Activated T-helper 2 cell treated with anti-CD3 and anti-CD28 coated beads, Interferon-gamma antibody, Interleukin-2, Interleukin-4, amounts not matched to agents 10 μg/mL and 5 μg/mL and 100 μg/mL, durations not matched to agents 14 hours and 24 hours and 36 hours (primary cell): ENCODE results near the gene PARD3B. TPM values are rescaled to one million over a fixed set of nuclear protein-coding genes. Genes with fewer than 3 reads are reported as not detected.

Experiments used
- DNase-seq: peaks from one replicate; pipeline ENCODE4 v3.0.0; 2021; ENCODE audit warnings: low spot score
- H3K27ac Mint-ChIP-seq: one replicate; pipeline ENCODE4 v1.8.0; 2021; ENCODE audit warnings: mixed read lengths
- H3K27me3 Mint-ChIP-seq: one replicate; pipeline ENCODE4 v1.8.0; 2021; ENCODE audit warnings: low read depth, mixed read lengths
- H3K36me3 Mint-ChIP-seq: one replicate; pipeline ENCODE4 v1.8.0; 2021; ENCODE audit warnings: low read depth, mixed read lengths
- H3K4me1 Mint-ChIP-seq: one replicate; pipeline ENCODE4 v1.8.0; 2021; ENCODE audit warnings: low read depth, mixed read lengths
- H3K4me3 Mint-ChIP-seq: one replicate; pipeline ENCODE4 v1.8.0; 2021; ENCODE audit warnings: low read depth, mild to moderate bottlenecking, moderate library complexity, mixed read lengths
- H3K9me3 Mint-ChIP-seq: one replicate; pipeline ENCODE4 v1.8.0; 2021; ENCODE audit warnings: mixed read lengths
- intact Hi-C: fragments of 100-400 bp; cut with micrococcal nuclease; formaldehyde crosslinking; loops from one replicate; pipeline ENCODE4 v1.15.1; 2023
- total RNA-seq: library from RNA; stranded (reverse); gene quantifications from 2 replicates; pipeline ENCODE4 v1.2.3, GENCODE V29; 2022

The PARD3B gene
- total RNA-seq, 1 donor from 2014 or later, result 0.39 TPM

GRCh38 chr2:205333351-205333750 lies 788.1 kb downstream of the PARD3B start:
- Mint-ChIP-seq H3K27me3 (peaks cover 6% of the 10 kb centered on the region), H3K9me3 (peaks cover 6% of the 10 kb centered on the region), H3K27ac (no peak overlapping the region), H3K36me3 (peaks cover 6% of the 10 kb centered on the region), H3K4me1 (no peaks in the 10 kb centered on the region), H3K4me3 (no peak overlapping the region)
- intact Hi-C loops, result no loop called here
- DNase-seq, result no peak

GRCh38 chr2:205337274-205337673 lies 792.0 kb downstream of the PARD3B start:
- no peak for DNase-seq
- Mint-ChIP-seq H3K9me3 (peaks cover 6% of the 10 kb centered on the region), H3K4me1 (no peaks in the 10 kb centered on the region)

GRCh38 chr2:205338156-205338555 lies 792.9 kb downstream of the PARD3B start:
- peaks cover 12% of the 10 kb centered on the region for H3K27me3 Mint-ChIP-seq

More at GRCh38 chr2:205337274-205337673, 792.0 kb downstream of the PARD3B start:
- H3K27me3 Mint-ChIP-seq, result peaks cover 11% of the 10 kb centered on the region
- peaks cover 6% of the 10 kb centered on the region for H3K36me3 Mint-ChIP-seq
- H3K4me3 Mint-ChIP-seq, result no peak overlapping the region
- H3K27ac Mint-ChIP-seq, result no peak overlapping the region
- intact Hi-C loops, result no loop called here

GRCh38 chr2:205343103-205343502 lies 797.8 kb downstream of the PARD3B start:
- no peak for DNase-seq
- intact Hi-C loops, result no loop called here
- peaks cover 21% of the 10 kb centered on the region for H3K27me3 Mint-ChIP-seq
- H3K36me3 Mint-ChIP-seq, result no peaks in the 10 kb centered on the region
- no peak overlapping the region for H3K27ac Mint-ChIP-seq
- no peak overlapping the region for H3K4me3 Mint-ChIP-seq
- no peaks in the 10 kb centered on the region for H3K4me1 Mint-ChIP-seq
- no peaks in the 10 kb centered on the region for H3K9me3 Mint-ChIP-seq

More at GRCh38 chr2:205338156-205338555, 792.9 kb downstream of the PARD3B start:
- H3K9me3 Mint-ChIP-seq, result peaks cover 6% of the 10 kb centered on the region
- no peak overlapping the region for H3K27ac Mint-ChIP-seq
- H3K36me3 Mint-ChIP-seq, result peaks cover 6% of the 10 kb centered on the region
- intact Hi-C loops, result no loop called here
- no peak overlapping the region for H3K4me3 Mint-ChIP-seq
- no peaks in the 10 kb centered on the region for H3K4me1 Mint-ChIP-seq
- DNase-seq, result no peak

- intact Hi-C loops, result no loop called here
- DNase-seq, result no peak
- Mint-ChIP-seq H3K9me3 (no peaks in the 10 kb centered on the region), H3K36me3 (no peaks in the 10 kb centered on the region), H3K27ac (no peak overlapping the region), H3K4me1 (no peaks in the 10 kb centered on the region), H3K27me3 (peaks cover 23% of the 10 kb centered on the region), H3K4me3 (no peak overlapping the region)
Observed at GRCh38 chr2:205346649-205347048, 801.4 kb downstream of the PARD3B start.

- intact Hi-C loops, result no loop called here
- Mint-ChIP-seq H3K27ac (no peak overlapping the region), H3K27me3 (peaks cover 17% of the 10 kb centered on the region), H3K4me1 (no peaks in the 10 kb centered on the region), H3K4me3 (no peak overlapping the region), H3K9me3 (no peaks in the 10 kb centered on the region), H3K36me3 (no peaks in the 10 kb centered on the region)
- DNase-seq, result no peak
Observed at GRCh38 chr2:205347899-205348298, 802.6 kb downstream of the PARD3B start.

- no peak overlapping the region for H3K27ac Mint-ChIP-seq
Observed at GRCh38 chr2:205352094-205352493, 806.8 kb downstream of the PARD3B start.

GRCh38 chr2:205352593-205352992 lies 807.3 kb downstream of the PARD3B start:
- intact Hi-C loops, result no loop called here
- Mint-ChIP-seq H3K4me1 (no peaks in the 10 kb centered on the region), H3K27ac (no peak overlapping the region), H3K36me3 (no peaks in the 10 kb centered on the region), H3K9me3 (no peaks in the 10 kb centered on the region), H3K4me3 (no peak overlapping the region), H3K27me3 (peaks cover 14% of the 10 kb centered on the region)
- DNase-seq, result no peak

More at GRCh38 chr2:205352094-205352493, 806.8 kb downstream of the PARD3B start:
- no peak overlapping the region for H3K4me3 Mint-ChIP-seq
- peaks cover 12% of the 10 kb centered on the region for H3K27me3 Mint-ChIP-seq
- H3K9me3 Mint-ChIP-seq, result no peaks in the 10 kb centered on the region
- no peaks in the 10 kb centered on the region for H3K36me3 Mint-ChIP-seq
- intact Hi-C loops, result no loop called here
- no peaks in the 10 kb centered on the region for H3K4me1 Mint-ChIP-seq
- no peak for DNase-seq

GRCh38 chr2:205357732-205358131 lies 812.5 kb downstream of the PARD3B start:
- no peaks in the 10 kb centered on the region for H3K9me3 Mint-ChIP-seq
- intact Hi-C loops, result no loop called here
- H3K27ac Mint-ChIP-seq, result no peak overlapping the region
- no peak for DNase-seq
- H3K36me3 Mint-ChIP-seq, result no peaks in the 10 kb centered on the region
- H3K27me3 Mint-ChIP-seq, result peaks cover 38% of the 10 kb centered on the region
- H3K4me3 Mint-ChIP-seq, result no peak overlapping the region
- H3K4me1 Mint-ChIP-seq, result peaks cover 6% of the 10 kb centered on the region

GRCh38 chr2:205358351-205358815 lies 813.1 kb downstream of the PARD3B start:
- peaks cover 38% of the 10 kb centered on the region for H3K27me3 Mint-ChIP-seq
- no peak overlapping the region for H3K4me3 Mint-ChIP-seq
- H3K9me3 Mint-ChIP-seq, result no peaks in the 10 kb centered on the region
- H3K36me3 Mint-ChIP-seq, result no peaks in the 10 kb centered on the region
- H3K4me1 Mint-ChIP-seq, result peaks cover 6% of the 10 kb centered on the region
- H3K27ac Mint-ChIP-seq, result no peak overlapping the region
- intact Hi-C loops, result no loop called here
- no peak for DNase-seq

GRCh38 chr2:205361272-205361671 lies 816.0 kb downstream of the PARD3B start:
- Mint-ChIP-seq H3K4me3 (no peak overlapping the region), H3K27me3 (peaks cover 38% of the 10 kb centered on the region), H3K27ac (no peak overlapping the region), H3K36me3 (no peaks in the 10 kb centered on the region), H3K4me1 (peaks cover 6% of the 10 kb centered on the region), H3K9me3 (no peaks in the 10 kb centered on the region)
- DNase-seq, result no peak
- intact Hi-C loops, result no loop called here

GRCh38 chr2:205361970-205362369 lies 816.7 kb downstream of the PARD3B start:
- intact Hi-C loops, result no loop called here
- no peaks in the 10 kb centered on the region for H3K9me3 Mint-ChIP-seq
- peaks cover 6% of the 10 kb centered on the region for H3K4me1 Mint-ChIP-seq
- no peak overlapping the region for H3K27ac Mint-ChIP-seq
- no peak for DNase-seq
- H3K27me3 Mint-ChIP-seq, result peaks cover 39% of the 10 kb centered on the region
- no peak overlapping the region for H3K4me3 Mint-ChIP-seq
- H3K36me3 Mint-ChIP-seq, result no peaks in the 10 kb centered on the region

- H3K36me3 Mint-ChIP-seq, result no peaks in the 10 kb centered on the region
- no peak for DNase-seq
- H3K27ac Mint-ChIP-seq, result no peak overlapping the region
- no peak overlapping the region for H3K4me3 Mint-ChIP-seq
- no peaks in the 10 kb centered on the region for H3K4me1 Mint-ChIP-seq
- intact Hi-C loops, result no loop called here
- no peaks in the 10 kb centered on the region for H3K9me3 Mint-ChIP-seq
- peaks cover 36% of the 10 kb centered on the region for H3K27me3 Mint-ChIP-seq
Observed at GRCh38 chr2:205364261-205364660, 819.0 kb downstream of the PARD3B start.
